Astrocyte (in vitro differentiated cells and primary cell): ENCODE measurements around the gene DKC1.

Source experiments
- EZH2 ChIP-seq: IDR thresholded peaks from 2 replicates; pipeline ENCODE4 v1.6.1; 2012; ENCODE audit warnings: mild to moderate bottlenecking, low read length, inconsistent platforms; ENCODE audit not compliant: insufficient read depth
- TF ChIP-seq, protein P1 (sequence below): IDR thresholded peaks from 2 replicates; pipeline ENCODE4 v1.5.1; 2011; ENCODE audit warnings: low read depth, mild to moderate bottlenecking, inconsistent platforms, low read length, moderate library complexity; ENCODE audit not compliant: insufficient read depth

DNA sequence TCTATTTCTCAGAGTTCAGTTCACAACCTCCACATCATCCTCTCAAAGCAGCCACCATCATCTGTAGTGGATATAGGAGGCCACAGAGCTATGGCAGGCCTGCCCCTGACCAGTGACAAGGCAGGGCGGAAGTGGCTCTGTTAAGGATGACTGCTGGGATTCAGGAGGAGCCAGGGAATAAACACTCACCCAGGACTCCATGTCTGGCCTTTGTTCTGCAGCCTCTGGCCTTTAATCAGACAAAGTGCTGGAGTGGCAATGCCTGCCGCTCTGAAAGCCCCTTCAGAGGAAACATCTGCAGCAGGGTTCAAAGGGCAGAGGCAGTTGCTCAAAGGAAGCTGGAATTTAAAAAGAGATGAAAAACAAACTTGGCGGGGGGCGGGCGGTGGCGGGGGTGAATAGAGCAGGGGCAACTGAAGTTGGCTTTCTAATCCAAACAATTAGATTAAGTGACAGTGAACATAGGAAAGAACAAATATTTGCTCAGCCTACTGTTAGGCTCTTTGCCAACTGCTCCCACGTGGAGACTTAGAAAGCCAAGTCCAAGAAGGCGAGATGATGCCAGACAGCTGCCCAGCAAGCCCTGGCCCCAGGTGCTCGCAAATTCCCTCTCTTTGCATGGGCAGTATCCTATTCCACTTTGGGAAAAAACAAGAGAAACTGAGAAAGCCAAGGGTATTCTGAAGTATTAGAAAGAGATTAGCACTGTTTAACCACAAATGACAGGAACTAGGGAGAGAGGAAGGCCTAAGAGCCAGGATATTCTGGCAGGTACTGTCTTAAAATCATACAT, 37.1 kb downstream of the DKC1 start:
- TF ChIP-seq, protein P1, sequence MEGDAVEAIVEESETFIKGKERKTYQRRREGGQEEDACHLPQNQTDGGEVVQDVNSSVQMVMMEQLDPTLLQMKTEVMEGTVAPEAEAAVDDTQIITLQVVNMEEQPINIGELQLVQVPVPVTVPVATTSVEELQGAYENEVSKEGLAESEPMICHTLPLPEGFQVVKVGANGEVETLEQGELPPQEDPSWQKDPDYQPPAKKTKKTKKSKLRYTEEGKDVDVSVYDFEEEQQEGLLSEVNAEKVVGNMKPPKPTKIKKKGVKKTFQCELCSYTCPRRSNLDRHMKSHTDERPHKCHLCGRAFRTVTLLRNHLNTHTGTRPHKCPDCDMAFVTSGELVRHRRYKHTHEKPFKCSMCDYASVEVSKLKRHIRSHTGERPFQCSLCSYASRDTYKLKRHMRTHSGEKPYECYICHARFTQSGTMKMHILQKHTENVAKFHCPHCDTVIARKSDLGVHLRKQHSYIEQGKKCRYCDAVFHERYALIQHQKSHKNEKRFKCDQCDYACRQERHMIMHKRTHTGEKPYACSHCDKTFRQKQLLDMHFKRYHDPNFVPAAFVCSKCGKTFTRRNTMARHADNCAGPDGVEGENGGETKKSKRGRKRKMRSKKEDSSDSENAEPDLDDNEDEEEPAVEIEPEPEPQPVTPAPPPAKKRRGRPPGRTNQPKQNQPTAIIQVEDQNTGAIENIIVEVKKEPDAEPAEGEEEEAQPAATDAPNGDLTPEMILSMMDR, result no peak
- no peak for TF ChIP-seq EZH2
